K562 (cell line): Measurements from ENCODE around the gene BNIP1. TPM values are rescaled to one million over a fixed set of nuclear protein-coding genes. Genes with fewer than 3 reads are reported as not detected.

ENCODE experiments used
- ATAC-seq: fragments of 200-7000 bp; cut with Tn5 transposase; 3 replicates; pipeline ENCODE4 v1.9.1; 2020; ENCODE audit warnings: moderate library complexity
- BruUV-seq: library from RNA; stranded (reverse); fragments of 400-500 nt; replicated peaks from 2 replicates; lab custom pipeline; 2021; lab: Mats Ljungman, UMichigan
- CTCF ChIA-PET: fragments of 300-600 bp; formaldehyde crosslinking; extraction: SDS; loops from one replicate; lab custom pipeline; 2021; ENCODE audit warnings: low intra/inter-chr PET ratio; lab: Yijun Ruan, JAX
- POLR2A ChIA-PET: fragments of 300-600, 350-650 bp; sonication (Branson Sonifier 250); formaldehyde crosslinking; extraction: SDS; loops from one replicate; lab custom pipeline; 2021; ENCODE audit warnings: antibody characterized with exemption, inconsistent platforms; lab: Yijun Ruan, JAX
- DNase-seq, 4 experiments: peaks; one replicate each; pipeline versions ENCODE4 v3.0.0 to v3.0.0-alpha.2; 2011 to 2018; ENCODE audit warnings: low spot score in 3 of 4, mixed read lengths in 3 of 4; ENCODE audit errors: extremely low read depth in 1 of 4
- FAIRE-seq: peaks from 2 replicates; lab custom pipeline; 2011; peaks lifted over from hg19 to GRCh38; lab: Jason Lieb, UNC
- H2AFZ ChIP-seq: 2 replicates; pipeline ENCODE4 v1.6.0; 2011; ENCODE audit warnings: low read depth, low read length, control low read depth, inconsistent platforms
- H3K27ac ChIP-seq: fragments of 200-600 bp; 3 replicates; pipeline ENCODE4 v1.8.0; 2011; ENCODE audit warnings: low read depth, mild to moderate bottlenecking, control low read depth, inconsistent platforms, low read length, moderate library complexity, mixed read lengths; ENCODE audit errors: extremely low read depth
- H3K27me3 ChIP-seq, 2 experiments: fragments of 300-600 bp in 1 of 2; 2 replicates in 1 of 2; 3 replicates in 1 of 2; pipeline versions ENCODE4 v1.6.0 to v1.8.0; 2011; ENCODE audit warnings: inconsistent platforms in 2 of 2, low read length in 2 of 2, mild to moderate bottlenecking in 1 of 2, mixed read lengths in 1 of 2, moderate library complexity in 1 of 2; ENCODE audit not compliant: control insufficient read depth in 2 of 2, insufficient read depth in 2 of 2
- H3K36me3 ChIP-seq: fragments of 300-600 bp; 3 replicates; pipeline ENCODE4 v1.8.0; 2011; ENCODE audit warnings: mild to moderate bottlenecking, low read length, inconsistent platforms; ENCODE audit not compliant: control insufficient read depth, insufficient read depth
- H3K4me1 ChIP-seq, 2 experiments: fragments of 200-600 bp in 1 of 2; replicated peaks in 1 of 2; 2 replicates in 1 of 2; 3 replicates in 1 of 2; pipeline versions ENCODE4 v1.5.1 to v1.8.0; 2011; ENCODE audit warnings: inconsistent platforms in 2 of 2, low read length in 2 of 2, mild to moderate bottlenecking in 1 of 2, mixed read lengths in 1 of 2, moderate library complexity in 1 of 2; ENCODE audit not compliant: control insufficient read depth in 2 of 2, insufficient read depth in 2 of 2
- H3K4me2 ChIP-seq: 2 replicates; pipeline ENCODE4 v1.6.1; 2011; ENCODE audit warnings: low read length, control low read depth, inconsistent platforms, mixed read lengths; ENCODE audit not compliant: insufficient read depth
- H3K4me3 ChIP-seq: fragments of 200-600 bp; sonication (generic), shearing (Covaris generic); 2 replicates; pipeline ENCODE4 v1.5.1; 2016; ENCODE audit warnings: control low read depth, inconsistent platforms
- H3K79me2 ChIP-seq: fragments of 200-600 bp; 3 replicates; pipeline ENCODE4 v1.8.0; 2011; ENCODE audit warnings: low read length, inconsistent platforms; ENCODE audit not compliant: control insufficient read depth, insufficient read depth
- H3K9ac ChIP-seq, 2 experiments: 2 replicates each; pipeline versions ENCODE4 v1.6.0 to v1.6.1; 2011; ENCODE audit warnings: low read depth in 2 of 2, low read length in 2 of 2, control low read depth in 1 of 2, inconsistent platforms in 1 of 2, mild to moderate bottlenecking in 1 of 2, mixed read lengths in 1 of 2; ENCODE audit not compliant: insufficient read depth in 1 of 2
- H3K9me1 ChIP-seq: one replicate; pipeline ENCODE4 v1.6.0; 2011; ENCODE audit warnings: inconsistent platforms, mild to moderate bottlenecking, low read length, moderate library complexity; ENCODE audit not compliant: control insufficient read depth, insufficient read depth
- H3K9me3 ChIP-seq: replicated peaks from 2 replicates; pipeline ENCODE4 v1.5.1; 2011; ENCODE audit warnings: low read depth, low read length, inconsistent platforms; ENCODE audit not compliant: control insufficient read depth, insufficient read depth
- H4K20me1 ChIP-seq: replicated peaks from 2 replicates; pipeline ENCODE4 v1.6.1; 2011; ENCODE audit warnings: low read length, inconsistent platforms, mixed read lengths; ENCODE audit not compliant: control insufficient read depth, insufficient read depth
- DMBX1 ChIP-seq: fragments of 250-450 bp; sonication (Bioruptor Pico); IDR thresholded peaks from 2 replicates; pipeline ENCODE4 v1.8.0; 2022; ENCODE audit warnings: inconsistent platforms, mild to moderate bottlenecking, moderate library complexity, borderline replicate concordance
- FOXK1 ChIP-seq: sonication (generic); formaldehyde crosslinking; IDR thresholded peaks from 2 replicates; pipeline ENCODE4 v1.8.0; 2022; ENCODE audit warnings: missing genetic modification reagents, mild to moderate bottlenecking, borderline replicate concordance
- HBP1 ChIP-seq: fragments of 450-650 bp; formaldehyde crosslinking; IDR thresholded peaks from 2 replicates; pipeline ENCODE4 v1.4.0; 2022; ENCODE audit warnings: missing genetic modification characterization
- HMG20B ChIP-seq: fragments of 250-450 bp; sonication (Bioruptor Pico); IDR thresholded peaks from 2 replicates; pipeline ENCODE4 v1.5.0; 2021; ENCODE audit warnings: mild to moderate bottlenecking
- KDM5B ChIP-seq: fragments of 200-600 bp; sonication (generic); IDR thresholded peaks from 2 replicates; pipeline ENCODE4 v1.6.1; 2012; ENCODE audit warnings: low read depth, mild to moderate bottlenecking, moderate library complexity, low read length, control low read depth, inconsistent platforms; ENCODE audit not compliant: insufficient replicate concordance
- MCM3 ChIP-seq: fragments of 450-650 bp; IDR thresholded peaks from 2 replicates; pipeline ENCODE4 v1.6.1; 2016
- MEF2A ChIP-seq: IDR thresholded peaks from 2 replicates; pipeline ENCODE4 v1.6.1; 2011; ENCODE audit warnings: low read depth, mild to moderate bottlenecking, low read length, moderate library complexity; ENCODE audit not compliant: control insufficient read depth
- NR2C1 ChIP-seq, 2 experiments: fragments of 450-650 bp; IDR thresholded peaks; 2 replicates each; pipeline ENCODE4 v1.6.1; 2017; ENCODE audit warnings: mild to moderate bottlenecking in 2 of 2, antibody characterized with exemption in 1 of 2, inconsistent platforms in 1 of 2, missing compliant biosample characterization in 1 of 2, missing genetic modification characterization in 1 of 2
- PCBP2 ChIP-seq: fragments of 200-400 bp; formaldehyde crosslinking; IDR thresholded peaks from 2 replicates; pipeline ENCODE4 v1.6.1; 2018; ENCODE audit warnings: low read length, low read depth, mild to moderate bottlenecking, moderate library complexity; ENCODE audit not compliant: poor library complexity, severe bottlenecking
- RBM15 ChIP-seq: fragments of 200-400 bp; formaldehyde crosslinking; IDR thresholded peaks from 2 replicates; pipeline ENCODE4 v1.6.1; 2018; ENCODE audit warnings: mild to moderate bottlenecking, low read length, moderate library complexity; ENCODE audit not compliant: insufficient read depth
- SIRT6 ChIP-seq: IDR thresholded peaks from one replicate; pipeline ENCODE4 v1.6.1; 2012; ENCODE audit warnings: low read depth, mild to moderate bottlenecking, control low read depth, inconsistent platforms, low read length, moderate library complexity
- SMARCA5 ChIP-seq: fragments of 450-650 bp; IDR thresholded peaks from 2 replicates; pipeline ENCODE4 v1.6.1; 2016
- SREBF2 ChIP-seq: sonication (generic); formaldehyde crosslinking; IDR thresholded peaks from 2 replicates; pipeline ENCODE4 v1.4.0; 2020; ENCODE audit warnings: mild to moderate bottlenecking, missing genetic modification reagents
- TAF1 ChIP-seq: IDR thresholded peaks from 2 replicates; pipeline ENCODE4 v1.6.1; 2011; ENCODE audit warnings: mild to moderate bottlenecking, low read length, moderate library complexity; ENCODE audit not compliant: insufficient read depth, control insufficient read depth, severe bottlenecking; ENCODE audit errors: extremely low read depth
- TRIM24 ChIP-seq, 2 experiments: fragments of 450-650 bp; IDR thresholded peaks; 2 replicates each; pipeline ENCODE4 v1.6.1; 2016
- ZBED1 ChIP-seq: IDR thresholded peaks from 2 replicates; pipeline ENCODE4 v1.6.1; 2014
- ZNF316 ChIP-seq: fragments of 450-650 bp; IDR thresholded peaks from 2 replicates; pipeline ENCODE4 v1.6.1; 2016
- ZNF644 ChIP-seq: fragments of 200-800 bp; sonication (Bioruptor generic); IDR thresholded peaks from 2 replicates; pipeline ENCODE4 v1.6.1; 2016; ENCODE audit warnings: low read depth, missing genetic modification characterization, missing compliant biosample characterization
- WGBS: fragments of 100-300 bp; shearing (Covaris generic); methylation state at CpG from one replicate; pipeline ENCODE4 v1.1.6; 2016; ENCODE audit warnings: low coverage, mixed read lengths; ENCODE audit not compliant: insufficient coverage; ENCODE audit errors: missing lambda C conversion rate; 5-methylcytosine and 5-hydroxymethylcytosine counted together
- in situ Hi-C: fragments of 300-500 bp; cut with MboI; formaldehyde crosslinking; loops from 4 replicates; pipeline ENCODE4 v1.15.0; 2018; ENCODE audit warnings: inconsistent platforms, mixed read lengths
- intact Hi-C: fragments of 100-400 bp; cut with micrococcal nuclease; formaldehyde crosslinking; loops from 2 replicates; pipeline ENCODE4 v1.14.2; 2022
- polyA plus RNA-seq, 8 experiments: library from polyadenylated mRNA; depleted of rRNA in 4 of 8; stranded (reverse) in 5 of 8; unstranded in 3 of 8; fragments of >200 nt; fragmentation: Nextera tagmentation in 2 of 8; fragmentation: Illumina TruSeq in 1 of 8; extraction: Ambion mirVana in 2 of 8; extraction: Trizol in 1 of 8; gene quantifications; 2 replicates each; pipeline versions ENCODE4 v1.2.1 to v1.2.3, GENCODE V29; 2011 to 2014; ENCODE audit warnings: inconsistent platforms in 1 of 8, missing spikeins in 1 of 8
- total RNA-seq, 7 experiments: library from RNA; depleted of rRNA in 6 of 7; stranded (reverse); fragments of >200 nt in 6 of 7; fragmentation: Illumina TruSeq in 2 of 7; extraction: Trizol in 2 of 7; gene quantifications; 2 replicates each; pipeline versions ENCODE4 v1.2.1 to v1.2.3, GENCODE V29; 2011 to 2021; ENCODE audit warnings: low replicate concordance in 1 of 7

Gene BNIP1
- total and polyA plus RNA-seq, 9 of the 15 experiments (the other 6 are each of a cell fraction or from before 2014, with no cell fraction given): 18.8 to 65.0 (median 26.2) TPM

DNA sequence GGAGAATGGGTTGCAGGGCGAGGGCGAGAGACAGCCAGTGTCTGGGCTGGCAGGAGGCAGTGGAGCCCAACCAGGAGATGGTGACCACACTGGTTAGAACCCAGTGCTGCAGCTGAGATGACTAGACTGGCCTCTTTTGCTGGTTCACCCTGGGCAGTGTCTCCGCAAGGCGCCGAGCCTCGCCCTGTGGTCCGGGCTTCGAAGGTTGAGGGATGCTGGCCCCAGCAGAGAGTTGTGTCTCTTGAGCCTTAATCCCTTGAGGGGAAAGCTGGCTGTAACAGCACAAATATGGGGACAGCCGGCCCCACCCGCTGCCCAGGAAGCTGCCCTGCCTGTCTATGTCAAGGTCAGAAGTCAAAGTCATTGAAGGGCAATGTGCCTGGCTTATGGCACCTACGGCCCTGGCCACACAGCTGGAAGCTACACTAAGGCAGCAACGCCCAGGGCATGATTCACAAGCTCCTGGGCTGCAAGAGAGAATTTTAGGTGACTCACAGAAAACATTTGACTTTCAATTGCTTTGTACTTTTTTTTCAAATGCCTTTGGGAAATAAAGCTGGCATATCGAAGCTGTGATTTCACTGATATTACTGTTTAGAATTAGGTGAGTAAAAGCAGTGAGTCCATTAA is 57.4 kb downstream of the BNIP1 start:
- no peak overlapping the region for H2AFZ ChIP-seq
- intact Hi-C loops: loop anchor here (5.0 kb wide), 1 partner anchor 34 kb away; no protein-coding TSS in a partner anchor
- no peaks in the 10 kb centered on the region for H3K4me1 ChIP-seq
- peaks cover 5% of the 10 kb centered on the region; the same call in 1 of the 2 replicates for H3K9me3 ChIP-seq
- H3K9ac ChIP-seq: no peak overlapping the region
- no peaks in the 10 kb centered on the region for H4K20me1 ChIP-seq
- H3K79me2 ChIP-seq: no peaks in the 10 kb centered on the region
- H3K4me3 ChIP-seq: no peak overlapping the region
- no peak overlapping the region for H3K4me2 ChIP-seq
- no peak for TF ChIP-seq HMG20B (CRISPR knock-in tag)
- TF ChIP-seq RBM15: no peak
- TF ChIP-seq ZNF644: no peak
- TF ChIP-seq TRIM24 (IDR thresholded peaks at IDR 0.05): no peak
- no peak for TF ChIP-seq HBP1
- TF ChIP-seq ZNF316: no peak
- TF ChIP-seq DMBX1 (CRISPR knock-in tag): no peak
- no peak for TF ChIP-seq SIRT6
- no peak for TF ChIP-seq MEF2A
- no peak for TF ChIP-seq KDM5B
- TF ChIP-seq FOXK1 (CRISPR knock-in tag): no peak
- TF ChIP-seq TAF1: no peak
- no peak for TF ChIP-seq NR2C1 (IDR thresholded peaks at IDR 0.05)
- no peak for TF ChIP-seq NR2C1 (tag; IDR thresholded peaks at IDR 0.05)
- TF ChIP-seq ZBED1: no peak
- TF ChIP-seq SREBF2: no peak
- TF ChIP-seq SMARCA5: no peak
- no peak for TF ChIP-seq PCBP2
- no peak for TF ChIP-seq MCM3
- TF ChIP-seq, all 486 proteins: peak for 0
- Histone ChIP-seq H3K9me1 (no peaks in the 10 kb centered on the region), H3K36me3 (no peaks in the 10 kb centered on the region), H3K27ac (no peak overlapping the region), H3K27me3 (peaks cover 22 to 45% of the 10 kb centered on the region in 2 experiments; a peak in 4 of 5 replicates)
- ChIA-PET POLR2A (interaction anchor here (0.7 kb wide), 2 partner anchors 11 to 12 kb away, joined by 3 read pairs; no protein-coding TSS in a partner anchor), CTCF (no interaction called here)
- WGBS: under 1% methylated on average over 13 of the region's 13 CpGs
- no TSS peak for BruUV-seq
- FAIRE-seq (no peak), ATAC-seq (no peak), DNase-seq (no peak)
- in situ Hi-C loops: no loop called here
